MM.1S (cell line): Measurements from ENCODE around the gene POU1F1.

Source experiments
- DNase-seq: peaks from one replicate; pipeline ENCODE4 v3.0.0-alpha.2; 2015
- H2AFZ ChIP-seq: fragments of 300-600 bp; sonication (generic); 2 replicates; pipeline ENCODE4 v1.6.0; 2016; ENCODE audit warnings: antibody characterized with exemption, low read length
- H3F3A ChIP-seq: fragments of 300-600 bp; sonication (generic); 2 replicates; pipeline ENCODE4 v1.6.1; 2016; ENCODE audit warnings: mild to moderate bottlenecking, antibody characterized with exemption, low read length, moderate library complexity, mixed read lengths; ENCODE audit not compliant: insufficient read depth
- H3K27ac ChIP-seq: fragments of 300-600 bp; sonication (generic); 2 replicates; pipeline ENCODE4 v1.5.1; 2016; ENCODE audit warnings: mild to moderate bottlenecking, low read length
- H3K27me3 ChIP-seq: fragments of 300-600 bp; sonication (generic); replicated peaks from 2 replicates; pipeline ENCODE4 v1.6.0; 2016; ENCODE audit warnings: low read length; ENCODE audit not compliant: insufficient read depth
- H3K36me3 ChIP-seq: fragments of 300-600 bp; sonication (generic); replicated peaks from 2 replicates; pipeline ENCODE4 v1.6.1; 2016; ENCODE audit warnings: mild to moderate bottlenecking, low read length, mixed read lengths; ENCODE audit not compliant: insufficient read depth
- H3K4me1 ChIP-seq: fragments of 300-600 bp; sonication (generic); 2 replicates; pipeline ENCODE4 v1.6.1; 2016; ENCODE audit warnings: low read length, mixed read lengths
- H3K4me2 ChIP-seq: fragments of 300-600 bp; sonication (generic); 2 replicates; pipeline ENCODE4 v1.6.0; 2016; ENCODE audit warnings: low read depth, low read length
- H3K4me3 ChIP-seq: fragments of 300-600 bp; sonication (generic); 2 replicates; pipeline ENCODE4 v1.5.1; 2016; ENCODE audit warnings: low read length, mixed read lengths
- H3K79me2 ChIP-seq: fragments of 300-600 bp; sonication (generic); 2 replicates; pipeline ENCODE4 v1.6.1; 2016; ENCODE audit warnings: mixed run types, low read length, mixed read lengths
- H3K9ac ChIP-seq: fragments of 300-600 bp; sonication (generic); 2 replicates; pipeline ENCODE4 v1.6.1; 2016; ENCODE audit warnings: low read length, mixed read lengths
- H3K9me2 ChIP-seq: fragments of 300-600 bp; sonication (generic); replicated peaks from 2 replicates; pipeline ENCODE4 v1.6.1; 2016; ENCODE audit warnings: mild to moderate bottlenecking, low read length, mixed read lengths; ENCODE audit not compliant: insufficient read depth
- H3K9me3 ChIP-seq: fragments of 300-600 bp; sonication (generic); replicated peaks from 2 replicates; pipeline ENCODE4 v1.6.1; 2016; ENCODE audit warnings: mild to moderate bottlenecking, low read length, mixed read lengths; ENCODE audit not compliant: insufficient read depth
- H4K20me1 ChIP-seq: fragments of 300-600 bp; sonication (generic); 2 replicates; pipeline ENCODE4 v1.6.1; 2016; ENCODE audit warnings: mild to moderate bottlenecking, low read length, moderate library complexity, mixed read lengths; ENCODE audit not compliant: insufficient read depth
- EZH2 ChIP-seq: fragments of 300-600 bp; sonication (generic); optimal IDR thresholded peaks from 2 replicates; pipeline ENCODE3; 2017; ENCODE audit warnings: low read depth, mild to moderate bottlenecking, antibody characterized with exemption, low read length, mixed read lengths
- EZH2phosphoT487 ChIP-seq: fragments of 300-600 bp; sonication (generic); IDR thresholded peaks from 2 replicates; pipeline ENCODE4 v1.6.1; 2018; ENCODE audit warnings: antibody characterized with exemption, low read length
- TF ChIP-seq, protein P1 (sequence below): fragments of 300-600 bp; sonication (generic); IDR thresholded peaks from 2 replicates; pipeline ENCODE4 v1.5.1; 2016; ENCODE audit warnings: antibody characterized with exemption, low read length, mixed read lengths

The POU1F1 gene

GRCh38 chr3:87317779-87318178 is 41.4 kb upstream of the POU1F1 start:
- no peaks in the 10 kb centered on the region for H3K36me3 ChIP-seq
- no peak overlapping the region for H3K27ac ChIP-seq
- no peaks in the 10 kb centered on the region for H3F3A ChIP-seq
- H3K4me3 ChIP-seq = no peak overlapping the region
- TF ChIP-seq EZH2phosphoT487 (no peak), EZH2 (no peak)
- TF ChIP-seq, protein P1, sequence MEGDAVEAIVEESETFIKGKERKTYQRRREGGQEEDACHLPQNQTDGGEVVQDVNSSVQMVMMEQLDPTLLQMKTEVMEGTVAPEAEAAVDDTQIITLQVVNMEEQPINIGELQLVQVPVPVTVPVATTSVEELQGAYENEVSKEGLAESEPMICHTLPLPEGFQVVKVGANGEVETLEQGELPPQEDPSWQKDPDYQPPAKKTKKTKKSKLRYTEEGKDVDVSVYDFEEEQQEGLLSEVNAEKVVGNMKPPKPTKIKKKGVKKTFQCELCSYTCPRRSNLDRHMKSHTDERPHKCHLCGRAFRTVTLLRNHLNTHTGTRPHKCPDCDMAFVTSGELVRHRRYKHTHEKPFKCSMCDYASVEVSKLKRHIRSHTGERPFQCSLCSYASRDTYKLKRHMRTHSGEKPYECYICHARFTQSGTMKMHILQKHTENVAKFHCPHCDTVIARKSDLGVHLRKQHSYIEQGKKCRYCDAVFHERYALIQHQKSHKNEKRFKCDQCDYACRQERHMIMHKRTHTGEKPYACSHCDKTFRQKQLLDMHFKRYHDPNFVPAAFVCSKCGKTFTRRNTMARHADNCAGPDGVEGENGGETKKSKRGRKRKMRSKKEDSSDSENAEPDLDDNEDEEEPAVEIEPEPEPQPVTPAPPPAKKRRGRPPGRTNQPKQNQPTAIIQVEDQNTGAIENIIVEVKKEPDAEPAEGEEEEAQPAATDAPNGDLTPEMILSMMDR = no peak
- H3K9ac ChIP-seq = no peak overlapping the region
- no peaks in the 10 kb centered on the region; the same call in 1 of the 2 replicates for H3K9me3 ChIP-seq
- H3K79me2 ChIP-seq = no peaks in the 10 kb centered on the region
- no peaks in the 10 kb centered on the region for H3K27me3 ChIP-seq
- no peaks in the 10 kb centered on the region for H4K20me1 ChIP-seq
- no peak overlapping the region for H3K4me2 ChIP-seq
- no peaks in the 10 kb centered on the region for H3K9me2 ChIP-seq
- no peak overlapping the region for H2AFZ ChIP-seq
- no peaks in the 10 kb centered on the region for H3K4me1 ChIP-seq
- DNase-seq = no peak

DNA sequence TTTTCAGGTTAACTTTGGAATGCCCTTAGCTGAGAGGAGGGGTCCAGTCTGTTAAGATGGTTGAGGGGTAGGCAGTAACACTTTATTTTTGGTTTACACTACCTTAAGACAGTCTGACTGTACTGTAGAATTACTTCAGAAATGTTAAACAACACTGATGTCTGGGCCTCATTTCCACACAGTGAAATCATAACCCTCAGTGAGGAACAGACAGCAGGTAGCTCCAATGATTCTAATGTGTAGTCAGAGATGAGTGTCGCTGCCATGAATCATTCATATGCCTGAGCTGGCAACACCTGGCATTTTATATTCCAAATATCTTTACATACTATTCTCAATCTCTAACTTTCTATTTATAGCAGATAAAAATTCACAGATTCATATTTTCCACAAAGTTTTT is 37.3 kb upstream of the POU1F1 start:
- DNase-seq = no peak

DNA sequence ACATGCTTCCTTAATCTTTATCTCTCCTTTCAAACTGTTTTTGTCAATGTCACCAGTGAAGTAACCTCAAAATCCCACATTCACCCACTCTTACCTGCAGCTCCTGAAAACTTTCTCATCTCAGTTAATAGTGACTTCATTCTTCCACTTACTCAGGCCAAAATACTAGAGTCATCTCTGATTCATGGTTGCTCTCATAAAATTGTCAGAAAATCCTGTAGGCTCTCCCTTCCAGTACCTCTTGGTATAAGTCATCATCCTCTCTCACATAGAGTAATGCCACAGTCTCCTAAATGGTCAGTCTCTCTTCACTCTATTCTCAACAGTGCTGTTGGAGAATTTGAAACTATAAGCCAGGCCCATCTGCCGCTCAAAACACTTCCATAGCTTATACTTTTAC is 34.9 kb upstream of the POU1F1 start:
- no peaks in the 10 kb centered on the region for H3K9me2 ChIP-seq
- no peaks in the 10 kb centered on the region for H4K20me1 ChIP-seq
- H3K9me3 ChIP-seq = no peaks in the 10 kb centered on the region
- no peaks in the 10 kb centered on the region for H3F3A ChIP-seq
- H3K4me3 ChIP-seq = no peak overlapping the region
- no peaks in the 10 kb centered on the region for H3K27me3 ChIP-seq
- H3K4me1 ChIP-seq = no peaks in the 10 kb centered on the region
- no peaks in the 10 kb centered on the region for H3K79me2 ChIP-seq
- TF ChIP-seq, protein P1 = no peak
- TF ChIP-seq EZH2phosphoT487 = no peak
- TF ChIP-seq EZH2 = no peak
- H3K36me3 ChIP-seq = no peaks in the 10 kb centered on the region
- H2AFZ ChIP-seq = no peak overlapping the region
- DNase-seq = no peak
- no peak overlapping the region for H3K27ac ChIP-seq
- no peak overlapping the region for H3K9ac ChIP-seq
- H3K4me2 ChIP-seq = no peak overlapping the region

More for the DNA sequence above, 37.3 kb upstream of the POU1F1 start:
- Histone ChIP-seq H3K4me3 (no peak overlapping the region), H3K27me3 (no peaks in the 10 kb centered on the region), H2AFZ (no peak overlapping the region), H3K27ac (no peak overlapping the region), H3K4me2 (no peak overlapping the region), H3K79me2 (no peaks in the 10 kb centered on the region), H3F3A (no peaks in the 10 kb centered on the region), H3K9me2 (no peaks in the 10 kb centered on the region), H3K36me3 (no peaks in the 10 kb centered on the region), H3K4me1 (no peaks in the 10 kb centered on the region), H3K9ac (no peak overlapping the region), H3K9me3 (no peaks in the 10 kb centered on the region), H4K20me1 (no peaks in the 10 kb centered on the region)
- TF ChIP-seq EZH2phosphoT487 = no peak
- no peak for TF ChIP-seq EZH2
- TF ChIP-seq, protein P1 = no peak
